ENCODE measurements around the gene MBP.

MBP gene

GRCh38 chr18:77132369-77133050 is at the start of gene MBP:
Gene MBP, minus strand, starts transcription at chr18:77132783. Its CDS starts 27,522 bp downstream, at chr18:77105261.
- TF ChIP-seq CTCF (IDR thresholded peaks at IDR 0.05), result no peak
- intact Hi-C loops (cut with DNase I; ENCODE audit: low total_unique reads), result loop anchor here (5.0 kb wide), 2 partner anchors 65 to 70 kb away; no protein-coding TSS in a partner anchor
- no peaks in the 10 kb centered on the region for H3K9me3 ChIP-seq
- peaks cover 0 to 48% (median 23%) of the 10 kb centered on the region in 4 donors for H3K4me1 ChIP-seq
- no peaks in the 10 kb centered on the region for H3K36me3 ChIP-seq
- H3K4me3 ChIP-seq, result peak within 1 kb of the TSS; percentile 69 to 91
- peak in 1 of 2 donors; percentile 83 for DNase-seq
- H3K27ac ChIP-seq, result peak within 1 kb of the TSS; percentile 90 to 98
- no peaks in the 10 kb centered on the region for H3K27me3 ChIP-seq

- no peak for TF ChIP-seq CTCF (IDR thresholded peaks at IDR 0.05)
- no peak for DNase-seq
- Histone ChIP-seq H3K4me1 (no peaks in the 10 kb centered on the region), H3K27me3 (no peaks in the 10 kb centered on the region), H3K9me3 (no peaks in the 10 kb centered on the region), H3K4me3 (no peak overlapping the region), H3K36me3 (no peaks in the 10 kb centered on the region), H3K27ac (no peak overlapping the region)
- intact Hi-C loops (cut with DNase I; ENCODE audit: low total_unique reads), result no loop called here
Observed at GRCh38 chr18:77181950-77182707, 49.5 kb upstream of the MBP start.

GRCh38 chr18:77178559-77178958 is 46.0 kb upstream of the MBP start:
- Histone ChIP-seq H3K4me3 (no peak overlapping the region), H3K27me3 (no peaks in the 10 kb centered on the region), H3K9me3 (no peaks in the 10 kb centered on the region), H3K4me1 (no peaks in the 10 kb centered on the region), H3K27ac (no peak overlapping the region), H3K36me3 (no peaks in the 10 kb centered on the region)
- no peak for TF ChIP-seq CTCF (IDR thresholded peaks at IDR 0.05)
- intact Hi-C loops (cut with DNase I; ENCODE audit: low total_unique reads), result no loop called here
- DNase-seq, result peak in 1 of 2 donors; percentile 61

- no peaks in the 10 kb centered on the region for H3K4me1 ChIP-seq
- no peak overlapping the region for H3K27ac ChIP-seq
- no peak for DNase-seq
- intact Hi-C loops (cut with DNase I; ENCODE audit: low total_unique reads), result no loop called here
- no peak for TF ChIP-seq CTCF (IDR thresholded peaks at IDR 0.05)
- H3K4me3 ChIP-seq, result no peak overlapping the region
- H3K9me3 ChIP-seq, result no peaks in the 10 kb centered on the region
- H3K27me3 ChIP-seq, result no peaks in the 10 kb centered on the region
- H3K36me3 ChIP-seq, result no peaks in the 10 kb centered on the region
Observed at GRCh38 chr18:77177009-77177408, 44.4 kb upstream of the MBP start.

GRCh38 chr18:77173275-77174030 is 40.9 kb upstream of the MBP start:
- intact Hi-C loops (cut with DNase I; ENCODE audit: low total_unique reads), result no loop called here
- H3K4me1 ChIP-seq, result no peaks in the 10 kb centered on the region
- no peak overlapping the region for H3K27ac ChIP-seq
- no peak overlapping the region for H3K4me3 ChIP-seq
- no peaks in the 10 kb centered on the region for H3K36me3 ChIP-seq
- DNase-seq, result no peak
- no peaks in the 10 kb centered on the region for H3K27me3 ChIP-seq
- no peaks in the 10 kb centered on the region for H3K9me3 ChIP-seq
- TF ChIP-seq CTCF (IDR thresholded peaks at IDR 0.05), result no peak
